Activated CD8-positive, alpha-beta memory T cell treated with anti-CD3 and anti-CD28 coated beads, Interleukin-2, amount 10 ng/mL, durations not matched to agents 7 days and 5 days (primary cell): ENCODE measurements around the gene PHF14. TPM values are rescaled to one million over a fixed set of nuclear protein-coding genes. Genes with fewer than 3 reads are reported as not detected.
"Not testable (repeated sequence)": the region's sequence is repeated elsewhere in the genome, so short reads cannot be mapped to it uniquely, and the experiment has no call there.

Experiments
- ATAC-seq: fragments of 150-1000 bp; cut with Tn5 transposase; one replicate; pipeline ENCODE4 v1.10.0; 2021; ENCODE audit warnings: moderate library complexity
- CTCF ChIA-PET: fragments of 350-600 bp; sonication (Branson Sonifier 250); formaldehyde crosslinking; loops from one replicate; lab custom pipeline; 2021; ENCODE audit warnings: antibody characterized with exemption; lab: Charles Lee
- DNase-seq: peaks from one replicate; pipeline ENCODE4 v3.0.0-alpha.2; 2020
- H3K27ac Mint-ChIP-seq: one replicate; pipeline ENCODE4 v1.8.0; 2021; ENCODE audit warnings: mild to moderate bottlenecking, mixed read lengths
- H3K27me3 Mint-ChIP-seq: one replicate; pipeline ENCODE4 v1.8.0; 2021; ENCODE audit warnings: mixed read lengths
- H3K36me3 Mint-ChIP-seq: one replicate; pipeline ENCODE4 v1.8.0; 2021; ENCODE audit warnings: mild to moderate bottlenecking, mixed read lengths
- H3K4me1 Mint-ChIP-seq: one replicate; pipeline ENCODE4 v1.8.0; 2021; ENCODE audit warnings: mixed read lengths
- H3K4me3 Mint-ChIP-seq: one replicate; pipeline ENCODE4 v1.8.0; 2021; ENCODE audit warnings: mild to moderate bottlenecking, moderate library complexity, mixed read lengths
- H3K9me3 Mint-ChIP-seq: one replicate; pipeline ENCODE4 v1.8.0; 2022; ENCODE audit warnings: low read depth, mixed read lengths
- total RNA-seq, 2 experiments: library from RNA; stranded (reverse); gene quantifications; one replicate each; pipeline ENCODE4 v1.2.3, GENCODE V29; 2021

Gene PHF14
- total RNA-seq, 2 experiments from 2014 or later, result 36.0 to 36.7 TPM

GRCh38 chr7:10953078-10953750, 20.5 kb upstream of the PHF14 start:
- H3K36me3 Mint-ChIP-seq, DNase-seq, H3K27me3 Mint-ChIP-seq, H3K9me3 Mint-ChIP-seq, CTCF ChIA-PET, H3K27ac Mint-ChIP-seq, H3K4me3 Mint-ChIP-seq, ATAC-seq, H3K4me1 Mint-ChIP-seq: not testable (repeated sequence)

- H3K36me3 Mint-ChIP-seq, result peaks cover 1% of the 10 kb centered on the region
- H3K27me3 Mint-ChIP-seq, result peaks cover 23% of the 10 kb centered on the region
- H3K9me3 Mint-ChIP-seq, result peaks cover 3% of the 10 kb centered on the region
- CTCF ChIA-PET, result no interaction called here
- ATAC-seq, result no peak
- H3K27ac Mint-ChIP-seq, result no peak overlapping the region
- DNase-seq, result no peak
- peaks cover 3% of the 10 kb centered on the region for H3K4me1 Mint-ChIP-seq
- H3K4me3 Mint-ChIP-seq, result no peak overlapping the region
These were observed 17.1 kb upstream of the PHF14 start for GRCh38 chr7:10956528-10956927.

- not testable (repeated sequence) for ATAC-seq
These were observed 13.4 kb upstream of the PHF14 start for GRCh38 chr7:10960242-10960641.

DNA sequence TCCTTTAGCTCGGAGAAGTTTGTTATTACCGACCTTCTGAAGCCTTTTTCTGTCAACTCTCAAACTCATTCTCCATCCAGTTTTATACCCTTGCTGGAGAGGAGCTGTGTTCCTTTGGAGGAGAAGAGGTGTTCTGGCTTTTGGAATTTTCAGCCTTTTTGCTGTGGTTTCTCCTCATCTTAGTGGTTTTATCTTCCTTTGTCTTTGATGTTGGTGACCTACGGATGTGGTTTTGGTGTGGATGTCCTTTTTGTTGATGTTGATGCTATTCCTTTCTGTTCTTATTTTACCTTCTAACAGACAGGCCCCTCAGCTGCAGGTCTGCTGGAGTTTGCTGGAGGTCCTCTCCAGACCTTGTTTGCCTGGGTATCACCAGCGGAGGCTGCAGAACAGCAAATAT, 8.7 kb upstream of the PHF14 start:
- ATAC-seq, DNase-seq, H3K27ac Mint-ChIP-seq, H3K4me1 Mint-ChIP-seq, CTCF ChIA-PET, H3K4me3 Mint-ChIP-seq, H3K9me3 Mint-ChIP-seq: not testable (repeated sequence)
- peaks cover 64% of the 10 kb centered on the region for H3K27me3 Mint-ChIP-seq
- H3K36me3 Mint-ChIP-seq, result peaks cover 11% of the 10 kb centered on the region

More at GRCh38 chr7:10960242-10960641, 13.4 kb upstream of the PHF14 start:
- H3K9me3 Mint-ChIP-seq, H3K27ac Mint-ChIP-seq, H3K4me3 Mint-ChIP-seq, H3K36me3 Mint-ChIP-seq, H3K4me1 Mint-ChIP-seq, CTCF ChIA-PET, DNase-seq: not testable (repeated sequence)
- H3K27me3 Mint-ChIP-seq, result peaks cover 55% of the 10 kb centered on the region

- peak overlapping the region; percentile 31 for H3K4me3 Mint-ChIP-seq
- ATAC-seq (no peak), DNase-seq (no peak)
- no peak overlapping the region for H3K27ac Mint-ChIP-seq
- peaks cover 21% of the 10 kb centered on the region for H3K27me3 Mint-ChIP-seq
- CTCF ChIA-PET, result no interaction called here
- peaks cover 21% of the 10 kb centered on the region for H3K36me3 Mint-ChIP-seq
- peaks cover 38% of the 10 kb centered on the region for H3K4me1 Mint-ChIP-seq
- no peaks in the 10 kb centered on the region for H3K9me3 Mint-ChIP-seq
These were observed 1.5 kb upstream of the PHF14 start for GRCh38 chr7:10972174-10972573.

GRCh38 chr7:10973942-10974911, 555 bp downstream of the PHF14 start:
- H3K27me3 Mint-ChIP-seq, result peaks cover 9% of the 10 kb centered on the region
- H3K4me3 Mint-ChIP-seq, result peak overlapping the region; percentile 91
- peaks cover 35% of the 10 kb centered on the region for H3K36me3 Mint-ChIP-seq
- ATAC-seq (peak; percentile 34), DNase-seq (peak; percentile 56)
- H3K9me3 Mint-ChIP-seq, result no peaks in the 10 kb centered on the region
- CTCF ChIA-PET, result interaction anchor here (0.8 to 2.0 kb wide), 2 partner anchors 11 to 34 kb away, joined by 4 read pairs; a partner anchor contains a TSS
- H3K27ac Mint-ChIP-seq, result peak overlapping the region; percentile 92
- peaks cover 44% of the 10 kb centered on the region for H3K4me1 Mint-ChIP-seq

DNA sequence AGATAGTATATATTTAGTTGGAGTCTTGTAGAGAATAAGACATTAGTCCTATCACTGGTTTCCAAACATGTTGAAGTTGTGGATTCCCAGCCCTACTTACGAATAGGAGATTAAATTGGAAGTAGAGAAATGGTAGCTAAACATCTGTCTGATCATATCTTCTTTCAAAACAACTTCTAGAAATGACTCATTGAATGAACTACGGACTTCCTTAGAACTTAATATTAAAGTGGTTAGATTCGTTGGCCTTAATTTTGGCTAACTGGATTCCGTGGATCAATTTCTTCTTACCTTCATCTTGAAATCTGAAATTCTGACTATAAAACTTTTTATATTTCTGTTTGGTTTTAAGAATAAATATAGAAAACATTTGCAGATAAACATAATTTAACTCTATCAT, 3.4 kb downstream of the PHF14 start:
- CTCF ChIA-PET, result interaction anchor here (1.8 kb wide), 1 partner anchor 37 kb away, joined by 8 read pairs; a partner anchor contains a TSS
- Mint-ChIP-seq H3K27me3 (no peaks in the 10 kb centered on the region), H3K27ac (no peak overlapping the region), H3K9me3 (no peaks in the 10 kb centered on the region), H3K36me3 (peaks cover 53% of the 10 kb centered on the region), H3K4me3 (no peak overlapping the region), H3K4me1 (peaks cover 49% of the 10 kb centered on the region)
- ATAC-seq (no peak), DNase-seq (no peak)

- H3K4me3 Mint-ChIP-seq, result no peak overlapping the region
These were observed 7.6 kb downstream of the PHF14 start for GRCh38 chr7:10981317-10981716.

GRCh38 chr7:10990748-10991147, 17.1 kb downstream of the PHF14 start:
- H3K36me3 Mint-ChIP-seq, result peaks cover 43% of the 10 kb centered on the region
- CTCF ChIA-PET, ATAC-seq, H3K27me3 Mint-ChIP-seq, H3K4me1 Mint-ChIP-seq, H3K4me3 Mint-ChIP-seq, H3K27ac Mint-ChIP-seq, DNase-seq, H3K9me3 Mint-ChIP-seq: not testable (repeated sequence)

More at GRCh38 chr7:10981317-10981716, 7.6 kb downstream of the PHF14 start:
- H3K4me1 Mint-ChIP-seq, result peaks cover 22% of the 10 kb centered on the region
- no peaks in the 10 kb centered on the region for H3K9me3 Mint-ChIP-seq
- no peaks in the 10 kb centered on the region for H3K27me3 Mint-ChIP-seq
- DNase-seq (no peak), ATAC-seq (no peak)
- CTCF ChIA-PET, result interaction anchor here (1.4 kb wide), 1 partner anchor 41 kb away, joined by 3 read pairs; a partner anchor contains a TSS
- no peak overlapping the region for H3K27ac Mint-ChIP-seq
- peaks cover 54% of the 10 kb centered on the region for H3K36me3 Mint-ChIP-seq

GRCh38 chr7:10995482-10996166, 22.0 kb downstream of the PHF14 start:
- ATAC-seq, H3K9me3 Mint-ChIP-seq, H3K27ac Mint-ChIP-seq, H3K4me3 Mint-ChIP-seq, CTCF ChIA-PET, DNase-seq, H3K27me3 Mint-ChIP-seq: not testable (repeated sequence)
- peaks cover 57% of the 10 kb centered on the region for H3K36me3 Mint-ChIP-seq
- H3K4me1 Mint-ChIP-seq, result peaks cover 15% of the 10 kb centered on the region

- DNase-seq (no peak), ATAC-seq (no peak)
- peaks cover 49% of the 10 kb centered on the region for H3K36me3 Mint-ChIP-seq
- no peaks in the 10 kb centered on the region for H3K27me3 Mint-ChIP-seq
- CTCF ChIA-PET, result no interaction called here
- H3K4me1 Mint-ChIP-seq, result peaks cover 20% of the 10 kb centered on the region
- peaks cover 5% of the 10 kb centered on the region for H3K9me3 Mint-ChIP-seq
- H3K4me3 Mint-ChIP-seq, result no peak overlapping the region
- no peak overlapping the region for H3K27ac Mint-ChIP-seq
These were observed 25.5 kb downstream of the PHF14 start for GRCh38 chr7:10998996-10999757.

- Mint-ChIP-seq H3K4me3 (no peak overlapping the region), H3K9me3 (no peaks in the 10 kb centered on the region), H3K27ac (no peak overlapping the region), H3K36me3 (peaks cover 38% of the 10 kb centered on the region), H3K27me3 (no peaks in the 10 kb centered on the region), H3K4me1 (peaks cover 12% of the 10 kb centered on the region)
- CTCF ChIA-PET, result no interaction called here
- no peak for ATAC-seq
- no peak for DNase-seq
These were observed 31.5 kb downstream of the PHF14 start for GRCh38 chr7:11005202-11005601.
